Hepatocyte (in vitro differentiated cells): ENCODE measurements around the gene DNMT3A. TPM values are rescaled to one million over a fixed set of nuclear protein-coding genes. Genes with fewer than 3 reads are reported as not detected.
A peak's percentile ranks its signal among the peaks of the same experiment; 100 is the strongest.

Experiments
- DNase-seq: peaks from one replicate; pipeline ENCODE4 v3.0.0-alpha.2; 2016; ENCODE audit warnings: low spot score
- H2AFZ ChIP-seq: fragments of 200-600 bp; sonication (generic); 2 replicates; pipeline ENCODE4 v1.6.0; 2016; ENCODE audit warnings: antibody characterized with exemption, mild to moderate bottlenecking
- H3K27ac ChIP-seq: fragments of 200-600 bp; sonication (generic); 2 replicates; pipeline ENCODE4 v1.5.1; 2016; ENCODE audit warnings: mild to moderate bottlenecking
- H3K27me3 ChIP-seq: fragments of 200-600 bp; sonication (generic); 2 replicates; pipeline ENCODE4 v1.6.1; 2016
- H3K36me3 ChIP-seq: fragments of 200-600 bp; sonication (generic); replicated peaks from 2 replicates; pipeline ENCODE4 v1.5.1; 2016; ENCODE audit warnings: low read depth; ENCODE audit not compliant: insufficient read depth
- H3K4me1 ChIP-seq: fragments of 200-600 bp; sonication (generic); 2 replicates; pipeline ENCODE4 v1.5.1; 2016; ENCODE audit warnings: mild to moderate bottlenecking, moderate library complexity; ENCODE audit not compliant: insufficient read depth
- H3K4me2 ChIP-seq: fragments of 200-600 bp; sonication (generic); 2 replicates; pipeline ENCODE4 v1.6.0; 2016
- H3K4me3 ChIP-seq: fragments of 200-600 bp; sonication (generic); 2 replicates; pipeline ENCODE4 v1.5.1; 2016; ENCODE audit warnings: mild to moderate bottlenecking
- H3K79me2 ChIP-seq: fragments of 200-600 bp; sonication (generic); 2 replicates; pipeline ENCODE4 v1.6.0; 2017; ENCODE audit warnings: mild to moderate bottlenecking
- H3K9me2 ChIP-seq: fragments of 200-600 bp; sonication (generic); replicated peaks from 2 replicates; pipeline ENCODE4 v1.6.0; 2017; ENCODE audit warnings: mild to moderate bottlenecking; ENCODE audit not compliant: insufficient read depth
- H3K9me3 ChIP-seq: fragments of 200-600 bp; sonication (generic); 2 replicates; pipeline ENCODE4 v1.5.1; 2016; ENCODE audit warnings: low read depth, mild to moderate bottlenecking
- H4K20me1 ChIP-seq: fragments of 200-600 bp; sonication (generic); 2 replicates; pipeline ENCODE4 v1.6.0; 2016; ENCODE audit warnings: mild to moderate bottlenecking; ENCODE audit not compliant: insufficient read depth, poor library complexity, severe bottlenecking
- EZH2 ChIP-seq: fragments of 200-600 bp; sonication (generic); IDR thresholded peaks from 2 replicates; pipeline ENCODE4 v1.6.1; 2016; ENCODE audit warnings: antibody characterized with exemption, mild to moderate bottlenecking, borderline replicate concordance
- EZH2phosphoT487 ChIP-seq: fragments of 200-600 bp; sonication (generic); IDR thresholded peaks from one replicate; pipeline ENCODE4 v1.6.1; 2018; ENCODE audit warnings: antibody characterized with exemption, mild to moderate bottlenecking, low read depth, moderate library complexity; ENCODE audit not compliant: unreplicated experiment, severe bottlenecking
- WGBS: methylation state at CpG from one replicate; pipeline ENCODE4 v1.1.6; 2016; ENCODE audit warnings: low lambda C conversion rate; ENCODE audit errors: missing lambda C conversion rate; 5-methylcytosine and 5-hydroxymethylcytosine counted together
- polyA plus RNA-seq: library from polyadenylated mRNA; unstranded; fragments of >200 nt; fragmentation: Nextera tagmentation; extraction: Ambion mirVana; gene quantifications from 2 replicates; pipeline ENCODE4 v1.2.1, GENCODE V29; 2016
- total RNA-seq: library from RNA; depleted of rRNA; stranded (reverse); fragments of >200 nt; gene quantifications from 2 replicates; pipeline ENCODE4 v1.2.3, GENCODE V29; 2014
- TF ChIP-seq, protein P1 (sequence below): fragments of 200-600 bp; sonication (generic); IDR thresholded peaks from 2 replicates; pipeline ENCODE4 v1.5.1; 2016; ENCODE audit warnings: antibody characterized with exemption, mild to moderate bottlenecking; ENCODE audit not compliant: poor library complexity

The DNMT3A gene
- total and polyA plus RNA-seq, 2 experiments from 2014 or later: 28.3 to 43.8 TPM

DNA sequence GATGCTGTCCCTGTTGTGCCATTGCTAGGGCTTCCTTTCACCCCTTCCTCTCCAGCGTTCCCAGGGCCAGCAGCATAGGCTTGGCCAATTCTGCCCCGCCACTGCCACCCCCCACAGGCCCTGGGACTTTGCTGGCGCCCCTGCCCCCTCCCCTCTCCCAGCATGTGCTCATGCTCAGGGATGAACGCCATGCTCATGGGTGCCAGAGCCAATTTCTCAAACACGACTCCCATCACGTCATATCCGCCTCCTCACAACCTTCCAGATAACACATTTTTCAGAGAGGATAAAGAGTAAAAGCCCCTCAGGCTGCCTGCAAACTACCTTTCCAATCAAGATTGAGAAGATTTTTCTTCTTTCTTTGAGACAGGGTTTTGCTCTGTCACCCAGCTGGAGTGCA lies 48.6 kb downstream of the DNMT3A start:
- Histone ChIP-seq H4K20me1 (no peaks in the 10 kb centered on the region), H3K36me3 (no peaks in the 10 kb centered on the region), H2AFZ (no peak overlapping the region), H3K79me2 (no peaks in the 10 kb centered on the region), H3K9me3 (no peaks in the 10 kb centered on the region), H3K4me2 (no peak overlapping the region), H3K9me2 (no peaks in the 10 kb centered on the region), H3K4me1 (no peaks in the 10 kb centered on the region), H3K4me3 (no peak overlapping the region), H3K27ac (no peak overlapping the region), H3K27me3 (no peaks in the 10 kb centered on the region)
- DNase-seq: no peak
- no peak for TF ChIP-seq EZH2phosphoT487
- no peak for TF ChIP-seq EZH2
- TF ChIP-seq, protein P1, sequence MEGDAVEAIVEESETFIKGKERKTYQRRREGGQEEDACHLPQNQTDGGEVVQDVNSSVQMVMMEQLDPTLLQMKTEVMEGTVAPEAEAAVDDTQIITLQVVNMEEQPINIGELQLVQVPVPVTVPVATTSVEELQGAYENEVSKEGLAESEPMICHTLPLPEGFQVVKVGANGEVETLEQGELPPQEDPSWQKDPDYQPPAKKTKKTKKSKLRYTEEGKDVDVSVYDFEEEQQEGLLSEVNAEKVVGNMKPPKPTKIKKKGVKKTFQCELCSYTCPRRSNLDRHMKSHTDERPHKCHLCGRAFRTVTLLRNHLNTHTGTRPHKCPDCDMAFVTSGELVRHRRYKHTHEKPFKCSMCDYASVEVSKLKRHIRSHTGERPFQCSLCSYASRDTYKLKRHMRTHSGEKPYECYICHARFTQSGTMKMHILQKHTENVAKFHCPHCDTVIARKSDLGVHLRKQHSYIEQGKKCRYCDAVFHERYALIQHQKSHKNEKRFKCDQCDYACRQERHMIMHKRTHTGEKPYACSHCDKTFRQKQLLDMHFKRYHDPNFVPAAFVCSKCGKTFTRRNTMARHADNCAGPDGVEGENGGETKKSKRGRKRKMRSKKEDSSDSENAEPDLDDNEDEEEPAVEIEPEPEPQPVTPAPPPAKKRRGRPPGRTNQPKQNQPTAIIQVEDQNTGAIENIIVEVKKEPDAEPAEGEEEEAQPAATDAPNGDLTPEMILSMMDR: no peak
- 91% methylated on average over 5 of the region's 7 CpGs for WGBS

DNA sequence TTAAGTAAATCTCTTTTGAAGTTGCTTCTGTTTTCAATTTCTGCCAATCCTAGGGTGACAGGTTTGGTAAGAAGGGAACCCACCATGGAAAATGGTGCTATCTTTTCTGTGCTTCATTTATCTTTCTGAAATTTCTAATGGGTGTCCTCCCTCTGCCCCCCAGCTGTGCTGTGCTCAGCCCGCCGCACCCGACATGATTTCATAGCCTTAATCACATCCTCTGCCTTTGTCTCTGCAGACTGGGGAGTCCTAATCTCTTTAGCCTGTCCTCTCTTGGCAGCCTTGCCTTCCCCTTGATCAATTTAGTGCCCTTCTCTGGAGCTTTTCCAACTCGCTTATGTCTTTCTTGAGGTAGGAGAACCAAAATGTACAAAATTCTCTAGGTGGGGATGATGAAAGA lies 49.3 kb downstream of the DNMT3A start:
- Histone ChIP-seq H3K9me2 (no peaks in the 10 kb centered on the region), H3K4me1 (no peaks in the 10 kb centered on the region), H2AFZ (no peak overlapping the region), H3K79me2 (no peaks in the 10 kb centered on the region), H3K36me3 (no peaks in the 10 kb centered on the region), H3K4me2 (no peak overlapping the region), H3K4me3 (no peak overlapping the region), H4K20me1 (no peaks in the 10 kb centered on the region), H3K27me3 (no peaks in the 10 kb centered on the region), H3K27ac (no peak overlapping the region), H3K9me3 (no peaks in the 10 kb centered on the region)
- TF ChIP-seq, protein P1: no peak
- no peak for TF ChIP-seq EZH2phosphoT487
- no peak for TF ChIP-seq EZH2
- no peak for DNase-seq
- 93% methylated on average over 4 of the region's 4 CpGs for WGBS

DNA sequence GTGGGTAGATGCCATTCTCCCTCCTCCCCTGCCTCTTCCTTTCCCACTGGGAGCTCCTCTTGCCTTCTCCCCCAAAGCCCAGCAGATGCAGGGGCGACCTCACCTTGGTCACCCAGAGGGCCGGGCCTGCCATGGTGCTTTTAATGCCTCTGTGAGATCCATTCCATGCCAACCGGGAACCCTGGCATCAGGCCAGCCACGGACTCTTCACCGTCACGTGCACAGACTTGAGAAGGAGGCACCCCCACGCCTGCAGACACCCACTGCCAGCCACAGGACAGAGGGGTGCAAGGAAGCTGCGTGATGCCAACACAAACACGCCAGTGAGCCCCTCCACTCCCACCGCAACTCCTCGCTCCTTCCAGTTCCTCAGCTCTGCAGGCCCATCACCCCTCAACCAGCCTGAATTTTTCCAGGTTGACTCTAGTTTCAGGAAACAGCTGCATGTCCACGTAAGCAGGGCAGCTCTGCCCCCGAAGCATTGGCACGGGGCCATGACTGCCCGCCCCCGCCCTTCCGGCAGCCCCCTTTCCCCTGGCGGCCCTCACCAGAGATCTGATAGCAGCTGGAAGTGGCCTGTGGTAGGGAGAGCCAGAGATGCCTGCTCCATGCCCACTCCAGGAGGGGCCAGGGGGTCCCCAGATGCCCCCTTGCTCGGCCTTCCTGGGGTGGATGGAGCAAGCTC lies 50.8 kb downstream of the DNMT3A start:
- H2AFZ ChIP-seq: no peak overlapping the region
- DNase-seq: no peak
- no peaks in the 10 kb centered on the region for H3K9me2 ChIP-seq
- no peaks in the 10 kb centered on the region for H3K4me1 ChIP-seq
- peak overlapping the region; percentile 34 for H3K27ac ChIP-seq
- H3K36me3 ChIP-seq: no peaks in the 10 kb centered on the region
- no peaks in the 10 kb centered on the region for H3K79me2 ChIP-seq
- no peak overlapping the region for H3K4me3 ChIP-seq
- H3K27me3 ChIP-seq: no peaks in the 10 kb centered on the region
- no peaks in the 10 kb centered on the region for H3K9me3 ChIP-seq
- 77% methylated on average over 17 of the region's 19 CpGs for WGBS
- H4K20me1 ChIP-seq: no peaks in the 10 kb centered on the region
- TF ChIP-seq, protein P1: no peak
- no peak for TF ChIP-seq EZH2phosphoT487
- TF ChIP-seq EZH2: no peak
- H3K4me2 ChIP-seq: no peak overlapping the region
